NCI-H82 treated with DMSO at 0.1 percent for 48 hours (cell line): ENCODE measurements around the gene TMEM163.

Experiments
- DNase-seq: peaks from one replicate; lab custom pipeline; 2025; ENCODE audit not compliant: unreplicated experiment; lab: John Stamatoyannopoulos, UW

TMEM163 gene

GRCh38 chr2:134413912-134414311 is 304.9 kb downstream of the TMEM163 start:
- no peak for DNase-seq

- no peak for DNase-seq
Observed at GRCh38 chr2:134413430-134413829, 305.4 kb downstream of the TMEM163 start.

DNA sequence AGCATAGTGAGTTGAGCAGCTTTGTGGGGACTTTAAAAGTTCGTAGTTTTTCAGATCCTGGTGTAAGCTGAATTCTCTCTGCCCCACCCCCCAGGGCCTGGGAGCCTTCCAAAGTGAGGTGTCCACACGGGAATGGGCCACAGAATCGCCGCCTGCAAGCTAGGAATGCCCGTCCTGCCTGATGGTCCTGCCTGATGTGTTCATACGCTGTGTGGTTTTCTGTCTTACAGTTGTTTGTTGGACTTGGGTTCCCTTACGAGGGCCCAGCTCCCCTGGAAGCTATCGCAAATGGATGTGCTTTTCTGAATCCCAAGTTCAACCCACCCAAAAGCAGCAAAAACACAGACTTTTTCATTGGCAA is 306.2 kb downstream of the TMEM163 start:
- no peak for DNase-seq

DNA sequence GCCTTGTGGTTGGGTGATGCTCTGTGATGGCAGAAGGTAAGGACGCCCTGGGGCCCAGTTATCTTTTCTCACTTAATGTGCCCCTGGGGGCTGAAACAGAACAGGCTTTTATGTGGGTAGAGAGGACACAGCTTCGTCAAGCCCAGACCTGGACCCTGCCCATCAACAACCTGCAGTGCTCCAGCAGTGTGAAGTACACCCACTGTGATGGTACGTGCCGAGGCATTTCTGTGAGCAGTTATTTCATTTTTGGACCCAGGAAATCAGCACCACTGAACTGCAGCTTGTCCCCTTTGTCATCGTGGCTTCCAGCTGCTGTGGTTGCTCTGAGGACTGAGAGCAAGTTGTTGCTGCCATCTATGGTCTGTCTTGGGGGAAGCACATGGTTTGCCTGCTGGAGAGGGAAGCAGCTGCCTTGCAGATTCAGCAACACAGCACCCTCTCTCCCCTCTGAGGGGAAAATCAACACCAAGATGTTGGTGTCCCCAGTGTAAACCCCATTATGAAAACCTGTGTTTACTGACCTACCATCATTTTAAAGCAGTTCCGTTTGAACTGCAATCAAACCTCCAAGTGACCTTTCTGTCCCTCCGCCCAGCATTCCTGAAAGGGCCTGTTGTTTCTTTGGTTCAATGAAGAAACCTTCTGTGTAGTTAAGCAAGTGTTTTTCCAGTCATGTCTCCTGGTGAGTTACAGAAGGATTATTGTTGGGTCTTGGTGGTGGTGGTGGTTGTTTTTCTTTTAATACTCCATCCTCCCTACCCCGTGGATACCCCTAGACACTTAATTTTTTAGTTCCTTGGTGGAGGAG is 306.8 kb downstream of the TMEM163 start:
- DNase-seq = peak; percentile 59

DNA sequence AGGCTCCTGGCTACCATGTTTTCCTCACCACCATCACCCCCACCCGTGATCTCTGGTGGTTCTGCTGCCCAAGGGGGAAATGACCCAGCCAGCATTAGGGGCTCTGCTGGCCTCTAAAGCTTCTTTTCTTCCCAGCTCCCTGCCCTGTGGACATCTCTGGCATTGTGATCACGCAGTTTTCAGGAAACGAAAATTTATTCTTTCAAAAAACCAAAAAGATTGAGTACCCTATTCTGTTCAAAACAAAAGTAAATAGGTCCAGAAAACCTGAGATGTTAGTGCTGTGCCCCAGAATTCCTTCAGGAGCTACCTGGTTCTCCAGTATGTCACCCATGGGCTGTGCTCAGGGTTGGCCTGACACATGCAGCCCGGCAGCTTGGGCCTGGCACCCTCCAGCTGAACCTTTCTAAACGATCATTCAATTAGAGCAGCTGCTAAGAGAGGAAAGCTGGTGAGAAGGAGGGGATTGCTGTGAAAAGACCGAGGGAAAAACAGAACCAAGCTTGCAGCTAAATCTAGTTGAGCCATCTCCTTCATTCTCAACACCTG is 307.4 kb downstream of the TMEM163 start:
- DNase-seq = peak; percentile 59

DNA sequence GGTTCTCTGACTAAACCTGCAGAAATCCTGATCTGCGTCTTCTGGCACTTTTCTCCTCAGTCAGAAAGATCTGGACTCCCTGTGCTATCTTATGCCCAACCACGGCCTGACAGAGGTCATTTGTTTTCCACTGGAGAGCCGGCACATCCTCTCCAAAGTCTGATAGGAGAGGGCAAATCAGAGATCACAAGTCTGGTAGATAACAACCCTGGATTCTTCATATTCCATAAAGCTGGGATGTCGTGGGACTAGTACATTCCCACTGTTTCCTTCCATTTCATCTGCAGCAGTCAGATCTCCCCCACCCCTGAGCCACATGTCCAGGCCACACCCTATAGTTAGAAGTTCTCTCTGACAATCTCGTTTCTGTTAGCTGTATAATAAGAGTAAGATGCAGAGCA is 308.0 kb downstream of the TMEM163 start:
- no peak for DNase-seq

DNA sequence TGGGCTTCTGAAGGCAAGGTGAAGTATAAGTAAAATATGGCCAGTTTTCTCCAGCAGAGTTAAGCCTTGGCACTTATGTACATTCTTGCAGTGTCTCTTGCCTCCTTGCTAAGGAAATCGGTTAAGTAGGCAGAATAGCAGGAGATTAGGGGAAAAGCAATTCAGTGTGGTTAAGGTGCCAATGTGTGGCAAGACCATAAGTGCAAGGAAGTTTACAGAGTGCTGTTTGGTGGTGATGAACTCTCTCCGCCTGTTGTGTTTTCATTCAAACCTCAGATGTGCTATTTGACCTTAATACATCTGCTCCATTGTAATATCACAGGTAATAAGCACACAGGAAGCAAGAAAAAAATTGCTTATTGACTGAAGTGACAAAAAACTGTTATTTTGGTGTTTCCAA is 308.8 kb downstream of the TMEM163 start:
- no peak for DNase-seq

DNA sequence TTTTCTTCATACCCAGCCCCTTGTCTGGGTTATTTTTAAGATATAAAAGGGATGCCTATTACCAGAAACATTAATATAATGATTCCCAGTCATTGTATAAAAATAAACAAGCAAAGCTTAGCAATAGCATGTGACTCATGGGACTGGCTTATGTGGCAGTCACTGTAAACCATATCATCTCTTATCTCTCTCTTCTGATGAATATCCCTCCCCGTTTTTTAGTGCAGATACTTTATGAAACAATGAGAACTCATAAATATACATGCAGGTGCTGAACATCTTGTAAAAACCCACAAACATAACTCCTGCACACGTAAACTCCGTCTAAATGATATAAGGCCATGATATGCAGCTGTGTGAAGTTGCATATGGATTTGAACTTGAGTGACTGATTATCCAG is 310.0 kb downstream of the TMEM163 start:
- no peak for DNase-seq

DNA sequence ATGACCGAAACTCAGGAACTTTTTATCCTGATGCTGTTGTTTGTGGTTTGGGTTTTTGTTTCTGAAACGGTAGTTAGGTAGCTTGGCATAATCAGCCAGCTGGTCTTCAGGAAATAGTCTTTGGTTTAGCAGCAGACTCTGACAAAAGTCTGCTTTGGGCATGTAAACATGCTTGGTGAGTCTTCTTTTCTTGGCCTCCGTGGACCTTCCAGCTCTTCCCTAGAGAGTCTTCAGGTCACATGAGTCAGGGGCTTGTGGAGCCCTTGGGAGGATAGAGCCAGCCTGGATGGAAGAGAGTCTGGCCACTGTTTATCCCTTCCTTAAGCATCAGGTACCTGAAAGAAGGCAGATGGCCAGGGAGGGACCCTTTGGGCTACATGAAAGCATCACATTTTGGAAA is 310.4 kb downstream of the TMEM163 start:
- no peak for DNase-seq

DNA sequence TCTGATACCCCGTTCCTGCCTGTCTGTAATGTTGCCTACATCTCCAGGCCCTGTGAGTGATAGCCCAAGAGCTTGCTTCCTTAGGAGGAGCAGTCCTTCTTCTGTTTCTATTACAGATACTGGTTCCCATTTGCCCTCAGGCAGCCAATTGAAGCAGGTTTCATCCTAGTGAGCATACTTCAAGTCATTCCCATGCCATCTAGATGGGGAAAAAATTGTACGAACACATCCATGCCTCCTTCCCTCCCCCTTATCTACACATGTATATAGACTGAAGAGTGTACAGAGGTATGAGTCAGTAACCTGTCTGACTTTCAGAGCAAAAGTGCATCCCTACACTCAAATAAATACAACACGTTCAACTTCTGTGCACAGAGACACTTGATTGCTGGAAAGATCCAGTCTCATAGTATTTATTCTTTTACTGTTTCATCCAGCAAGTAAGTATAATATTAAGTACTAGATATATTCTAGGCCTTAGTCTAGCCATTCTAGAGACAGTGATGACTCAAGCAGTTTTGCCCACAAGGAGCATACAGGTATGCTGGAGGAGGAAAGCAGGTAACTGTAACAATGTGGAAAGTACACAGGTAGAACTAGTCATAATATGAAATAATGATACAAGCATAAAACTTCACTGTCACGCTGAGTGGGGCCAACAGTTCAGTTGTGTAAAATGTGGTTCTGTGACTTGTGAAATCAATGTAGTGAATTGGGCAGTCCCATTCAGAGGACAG is 311.5 kb downstream of the TMEM163 start:
- no peak for DNase-seq

GRCh38 chr2:134406736-134407135 is 312.1 kb downstream of the TMEM163 start:
- DNase-seq = no peak

- DNase-seq = no peak
Observed at GRCh38 chr2:134406311-134406710, 312.5 kb downstream of the TMEM163 start.
